ENCODE measurements around the gene HTRA3.

DNA sequence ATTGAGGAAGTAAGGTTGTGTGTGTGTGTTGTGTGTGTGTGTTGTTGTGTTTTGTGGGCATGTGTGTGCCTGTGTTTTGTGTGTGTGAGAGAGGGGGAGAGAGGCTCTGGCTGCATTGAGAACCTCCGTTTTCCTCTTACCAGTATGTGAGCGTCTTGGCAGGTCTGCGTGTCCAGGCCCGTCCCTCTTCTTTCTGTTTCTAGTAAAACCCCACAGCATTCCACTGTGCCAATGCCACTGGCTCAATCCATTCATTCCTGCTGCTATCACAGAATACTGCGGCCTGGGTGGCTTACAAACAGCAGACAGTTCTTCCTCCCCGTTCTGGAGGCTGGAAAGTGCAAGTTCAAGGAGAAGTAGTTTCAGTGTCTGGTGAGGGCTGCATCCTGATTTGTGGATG, 15.5 kb upstream of the HTRA3 start:
- TF ChIP-seq ZNF174 (tag by site-specific recombination; IDR thresholded peaks at IDR 0.05) (no peak), MZF1 (tag by site-specific recombination; IDR thresholded peaks at IDR 0.05; ENCODE audit: borderline replicate concordance) (no peak), CTCF (tag by site-specific recombination; IDR thresholded peaks at IDR 0.05) (no peak)

Measured in HEK293 (cell line).